Glomerular endothelial cell (primary cell): Measurements from ENCODE around the gene PAPOLA. TPM values are rescaled to one million over a fixed set of nuclear protein-coding genes. Genes with fewer than 3 reads are reported as not detected.

Source experiments
- total RNA-seq: library from RNA; depleted of rRNA; stranded (reverse); fragments of >200 nt; gene quantifications from 2 replicates; pipeline ENCODE4 v1.2.3, GENCODE V29; 2015

Gene PAPOLA
- total RNA-seq, 1 donor from 2014 or later, result 127 TPM

Other genes with a start within 250 kb of the PAPOLA start
- not detected in 2 replicates for gene BDKRB1, start 246.2 kb upstream of the PAPOLA start, total RNA-seq
- 13.9 and 14.0 TPM in 2 replicates for gene ATG2B, start 139.0 kb upstream of the PAPOLA start, total RNA-seq
- gene GSKIP, start 138.9 kb upstream of the PAPOLA start, total RNA-seq, result 21.0 and 25.4 TPM in 2 replicates
- 0.34 and 0.88 TPM in 2 replicates for gene AK7, start 110.3 kb upstream of the PAPOLA start, total RNA-seq